ENCODE data around the gene LPP.

Gene LPP

GRCh38 chr3:188282871-188283270, 128.9 kb downstream of the LPP start:
- DNase-seq (ENCODE audit: low read depth in 1 of 2, low spot score in 1 of 2): no peak
- Histone ChIP-seq H3K27ac (replicated peaks) (no peak overlapping the region), H3K4me3 (replicated peaks; ENCODE audit: insufficient read depth, low read length) (no peak overlapping the region), H3K27me3 (ENCODE audit: insufficient read depth, poor library complexity, severe bottlenecking) (no peaks in the 10 kb centered on the region)
- no peak for TF ChIP-seq SPI1 (IDR thresholded peaks at IDR 0.05; ENCODE audit: borderline replicate concordance, low read depth)
- no peak for TF ChIP-seq POLR2AphosphoS5 (IDR thresholded peaks at IDR 0.05; ENCODE audit: low read depth)
- no peak for TF ChIP-seq REST (IDR thresholded peaks at IDR 0.05; ENCODE audit: insufficient replicate concordance, low read depth)
- TF ChIP-seq CTCF (IDR thresholded peaks at IDR 0.05; ENCODE audit: insufficient read depth, low read length): no peak
- TF ChIP-seq GABPA (IDR thresholded peaks at IDR 0.05; ENCODE audit: low read depth): no peak

GRCh38 chr3:188283347-188283746, 129.4 kb downstream of the LPP start:
- Histone ChIP-seq H3K27me3 (ENCODE audit: insufficient read depth, poor library complexity, severe bottlenecking) (no peaks in the 10 kb centered on the region), H3K4me3 (replicated peaks; ENCODE audit: insufficient read depth, low read length) (no peak overlapping the region), H3K27ac (replicated peaks) (no peak overlapping the region)
- no peak for TF ChIP-seq GABPA (IDR thresholded peaks at IDR 0.05; ENCODE audit: low read depth)
- TF ChIP-seq REST (IDR thresholded peaks at IDR 0.05; ENCODE audit: insufficient replicate concordance, low read depth): no peak
- TF ChIP-seq POLR2AphosphoS5 (IDR thresholded peaks at IDR 0.05; ENCODE audit: low read depth): no peak
- TF ChIP-seq CTCF (IDR thresholded peaks at IDR 0.05; ENCODE audit: insufficient read depth, low read length): no peak
- no peak for TF ChIP-seq SPI1 (IDR thresholded peaks at IDR 0.05; ENCODE audit: borderline replicate concordance, low read depth)
- DNase-seq (ENCODE audit: low read depth in 1 of 2, low spot score in 1 of 2): no peak

GRCh38 chr3:188284455-188285212, 130.7 kb downstream of the LPP start:
- no peak for DNase-seq (ENCODE audit: low read depth in 1 of 2, low spot score in 1 of 2)
- Histone ChIP-seq H3K27ac (replicated peaks) (no peak overlapping the region), H3K4me3 (replicated peaks; ENCODE audit: insufficient read depth, low read length) (no peak overlapping the region), H3K27me3 (ENCODE audit: insufficient read depth, poor library complexity, severe bottlenecking) (no peaks in the 10 kb centered on the region)
- TF ChIP-seq SPI1 (IDR thresholded peaks at IDR 0.05; ENCODE audit: borderline replicate concordance, low read depth): no peak
- no peak for TF ChIP-seq CTCF (IDR thresholded peaks at IDR 0.05; ENCODE audit: insufficient read depth, low read length)
- TF ChIP-seq REST (IDR thresholded peaks at IDR 0.05; ENCODE audit: insufficient replicate concordance, low read depth): no peak
- no peak for TF ChIP-seq POLR2AphosphoS5 (IDR thresholded peaks at IDR 0.05; ENCODE audit: low read depth)
- no peak for TF ChIP-seq GABPA (IDR thresholded peaks at IDR 0.05; ENCODE audit: low read depth)
